Ovary (tissue), 9 donors: Measurements from ENCODE around the gene HOXA2. TPM values are rescaled to one million over a fixed set of nuclear protein-coding genes. Genes with fewer than 3 reads are reported as not detected.

Source experiments
- DNase-seq, 5 donors: peaks; one replicate each; pipeline ENCODE4 v3.0.0-alpha.2; 2019 to 2020
- H3K27ac ChIP-seq, 2 donors: fragments of 200-600 bp; one replicate each; pipeline versions ENCODE4 v1.5.1 to v1.8.0; 2019 to 2022
- H3K27me3 ChIP-seq: fragments of 200-600 bp; one replicate; pipeline ENCODE4 v1.8.0; 2022
- H3K36me3 ChIP-seq: fragments of 200-600 bp; sonication (generic); one replicate; pipeline ENCODE4 v1.5.1; 2019
- H3K4me1 ChIP-seq: one replicate; pipeline ENCODE4 v1.8.1; 2013; ENCODE audit warnings: mild to moderate bottlenecking, moderate library complexity; ENCODE audit not compliant: insufficient read depth
- H3K4me3 ChIP-seq: fragments of 200-600 bp; sonication (generic); one replicate; pipeline ENCODE4 v1.5.1; 2017
- H3K9me3 ChIP-seq, 2 donors: fragments of 200-600 bp in 1 of 2; sonication (generic) in 1 of 2; one replicate each; pipeline versions ENCODE4 v1.5.1 to v1.8.1; 2013 to 2019; ENCODE audit warnings: mild to moderate bottlenecking in 1 of 2, moderate library complexity in 1 of 2
- EP300 ChIP-seq: sonication (generic); formaldehyde crosslinking; IDR thresholded peaks from one replicate; pipeline ENCODE4 v1.6.1; 2017; ENCODE audit warnings: antibody characterized with exemption
- POLR2A ChIP-seq: fragments of 450-650 bp; IDR thresholded peaks from one replicate; pipeline ENCODE4 v1.6.1; 2017; ENCODE audit warnings: antibody characterized with exemption, mild to moderate bottlenecking, moderate library complexity
- WGBS, 3 donors: extraction: QIAGEN DNeasy Blood & Tissue Kit in 1 of 3; methylation state at CpG; one replicate each; pipeline versions ENCODE4 v1.1.5 to v1.1.7; 2013 to 2017; 5-methylcytosine and 5-hydroxymethylcytosine counted together
- intact Hi-C, 4 donors: fragments of 100-400 bp; cut with DNase I; formaldehyde crosslinking; loops; one replicate each; pipeline versions ENCODE4 v1.11.0 to v1.15.1; 2022 to 2023
- polyA plus RNA-seq, 2 donors: library from polyadenylated mRNA; stranded (reverse); fragments of 200-250 nt in 1 of 2; fragments of 350-450 nt in 1 of 2; fragmentation: Illumina TruSeq in 1 of 2; extraction: RNeasy Lipid Tissue Mini Kit (QIAGEN cat#74804) in 1 of 2; gene quantifications; one replicate each; pipeline ENCODE4 v1.2.3, GENCODE V29; 2013 to 2014
- total RNA-seq, 7 donors: library from RNA; depleted of rRNA in 2 of 7; stranded (reverse); fragments of >200 nt in 2 of 7; fragmentation: NEBNext Ultra II Directional in 3 of 7; extraction: Animal tissue kit (Norgen Biotek cat#: 25700) in 3 of 7; gene quantifications; one replicate each; pipeline versions ENCODE4 v1.1.0 to v1.2.4, GENCODE V29; 2016 to 2023
- TF ChIP-seq, protein P1 (sequence below), 3 donors: fragments of 450-650 bp in 2 of 3; fragments of 200-600 bp in 1 of 3; IDR thresholded peaks; one replicate each; pipeline versions ENCODE4 v1.5.1 to v1.8.0; 2016 to 2022; ENCODE audit warnings: antibody characterized with exemption in 3 of 3, mild to moderate bottlenecking in 1 of 3
- donor health status: DM: no; HTN: no; CAD: no; lungs with moderate emphysema.
- donor health status: DM: no; HTN: no; CAD: no.
- donor health status: Bipolar disorder and iron deficiency.
- donor health status: DM: yes; HTN: yes; CAD: no.
- donor health status: DM: no; HTN: no; CAD: no.
- donor health status: DM: yes; HTN: yes; CAD: no.

Gene HOXA2
- total and polyA plus RNA-seq, 9 donors = 0.36 to 9.0 (median 1.1) TPM; not detected in 2

DNA sequence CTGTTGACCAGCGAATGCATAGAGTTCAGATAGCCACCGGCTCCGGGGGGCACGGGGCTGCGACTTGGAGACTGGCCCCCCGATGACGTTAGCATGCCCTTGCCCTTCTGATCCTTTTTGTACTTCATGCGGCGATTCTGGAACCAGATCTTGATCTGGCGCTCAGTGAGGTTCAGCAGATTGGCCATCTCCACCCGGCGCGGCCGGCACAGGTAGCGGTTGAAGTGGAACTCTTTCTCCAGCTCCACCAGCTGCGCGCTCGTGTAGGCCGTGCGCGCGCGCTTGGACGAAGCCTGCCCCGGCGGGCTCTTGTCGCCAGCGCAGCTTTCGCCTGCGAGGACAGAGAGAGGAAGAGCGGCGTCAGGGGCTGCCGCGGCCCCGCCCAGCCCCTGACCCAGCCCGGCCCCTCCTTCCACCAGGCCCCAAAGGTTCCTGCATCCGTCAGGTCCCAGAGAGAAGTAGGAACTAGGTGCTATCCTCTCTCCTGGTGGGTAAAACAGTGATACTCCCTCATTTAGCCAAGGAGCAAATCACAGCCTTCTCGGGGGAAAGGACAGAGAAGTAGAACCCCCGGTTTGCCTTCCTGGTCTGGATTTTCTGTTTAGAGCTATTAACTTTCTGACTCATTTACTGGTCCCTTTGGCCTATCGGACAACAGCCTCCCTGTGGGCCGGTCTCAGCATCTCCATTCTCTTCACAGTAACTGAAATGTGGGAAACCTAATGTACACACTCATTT, 6.1 kb upstream of the HOXA2 start:
- Histone ChIP-seq H3K4me1 (no peaks in the 10 kb centered on the region), H3K27ac (no peak overlapping the region), H3K27me3 (peaks cover 3% of the 10 kb centered on the region), H3K36me3 (no peaks in the 10 kb centered on the region), H3K9me3 (no peaks in the 10 kb centered on the region), H3K4me3 (no peak overlapping the region)
- peak in 1 of 5 donors; percentile 59 for DNase-seq
- no peak for TF ChIP-seq POLR2A
- TF ChIP-seq, protein P1, sequence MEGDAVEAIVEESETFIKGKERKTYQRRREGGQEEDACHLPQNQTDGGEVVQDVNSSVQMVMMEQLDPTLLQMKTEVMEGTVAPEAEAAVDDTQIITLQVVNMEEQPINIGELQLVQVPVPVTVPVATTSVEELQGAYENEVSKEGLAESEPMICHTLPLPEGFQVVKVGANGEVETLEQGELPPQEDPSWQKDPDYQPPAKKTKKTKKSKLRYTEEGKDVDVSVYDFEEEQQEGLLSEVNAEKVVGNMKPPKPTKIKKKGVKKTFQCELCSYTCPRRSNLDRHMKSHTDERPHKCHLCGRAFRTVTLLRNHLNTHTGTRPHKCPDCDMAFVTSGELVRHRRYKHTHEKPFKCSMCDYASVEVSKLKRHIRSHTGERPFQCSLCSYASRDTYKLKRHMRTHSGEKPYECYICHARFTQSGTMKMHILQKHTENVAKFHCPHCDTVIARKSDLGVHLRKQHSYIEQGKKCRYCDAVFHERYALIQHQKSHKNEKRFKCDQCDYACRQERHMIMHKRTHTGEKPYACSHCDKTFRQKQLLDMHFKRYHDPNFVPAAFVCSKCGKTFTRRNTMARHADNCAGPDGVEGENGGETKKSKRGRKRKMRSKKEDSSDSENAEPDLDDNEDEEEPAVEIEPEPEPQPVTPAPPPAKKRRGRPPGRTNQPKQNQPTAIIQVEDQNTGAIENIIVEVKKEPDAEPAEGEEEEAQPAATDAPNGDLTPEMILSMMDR (IDR thresholded peaks at IDR 0.05) = no peak
- WGBS, 3 donors = 37 to 52% (median 48%) methylated on average over 34 to 41 of the region's 41 CpGs
- intact Hi-C loops = no loop called here

DNA sequence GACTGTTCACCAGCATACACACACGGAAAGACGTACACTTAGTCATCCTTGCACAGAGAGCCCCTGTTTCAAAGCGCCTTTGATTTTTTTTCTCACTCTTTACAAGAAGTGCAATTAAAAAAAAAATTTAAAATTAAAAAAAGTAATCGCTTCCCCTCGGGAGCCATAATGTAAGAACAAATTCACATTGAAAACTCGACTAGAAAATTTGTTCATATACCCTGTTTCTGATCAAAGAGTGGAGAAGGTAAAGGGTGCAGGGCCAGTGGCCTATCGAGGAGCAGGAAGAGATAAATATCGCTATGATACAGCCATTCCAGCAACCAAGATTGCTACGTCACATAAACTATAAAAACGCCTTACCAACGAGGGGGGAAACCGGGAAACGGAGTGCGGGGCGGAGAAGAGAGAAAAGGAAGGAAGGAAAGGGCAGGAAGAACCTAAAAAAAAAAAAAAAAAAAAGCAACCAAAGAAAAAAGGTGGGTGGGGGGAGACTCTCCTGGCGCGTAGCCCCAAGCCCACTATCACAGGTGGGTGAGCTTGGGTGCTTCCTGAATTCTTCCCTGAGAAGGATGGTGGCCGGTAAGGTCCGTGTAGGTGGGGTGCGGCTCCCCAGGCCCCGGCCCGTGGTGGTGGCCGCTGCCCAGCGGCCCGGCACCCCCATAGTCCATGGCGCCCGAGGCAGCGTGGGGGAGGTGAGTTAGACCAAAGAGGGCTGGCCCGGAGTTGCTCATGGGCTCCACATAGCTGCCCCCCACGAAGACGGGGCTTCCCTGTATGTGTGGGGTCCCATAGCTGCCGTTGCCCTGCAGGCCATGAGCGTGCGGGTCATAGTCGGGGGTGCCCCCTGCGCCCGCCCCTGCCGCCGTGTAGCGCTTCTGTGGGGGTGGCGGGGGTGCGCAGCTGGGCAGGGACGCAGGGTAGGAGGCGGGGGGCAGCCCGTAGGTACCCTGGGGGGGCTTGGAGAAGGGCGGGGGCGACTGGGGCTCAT, 5.2 kb upstream of the HOXA2 start:
- H3K4me3 ChIP-seq = peak overlapping the region; percentile 12

DNA sequence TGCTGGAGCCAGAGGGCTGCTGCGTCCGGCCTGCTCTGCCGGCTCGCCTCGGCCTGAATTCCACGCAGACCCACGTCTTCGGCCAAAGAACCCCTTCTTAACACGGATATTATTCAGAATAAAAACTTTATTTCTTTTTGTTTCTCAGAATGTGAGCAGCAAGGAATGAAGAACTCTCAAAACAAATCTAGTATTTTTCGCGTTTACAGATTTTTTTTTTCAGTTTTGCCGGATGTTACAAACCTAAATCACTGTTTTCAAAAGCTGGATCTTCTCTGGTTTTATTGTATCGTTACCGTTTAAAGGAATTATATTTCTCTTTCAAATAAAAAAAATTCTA, 4.4 kb upstream of the HOXA2 start:
- no peak for TF ChIP-seq EP300
- TF ChIP-seq, protein P1 (IDR thresholded peaks at IDR 0.05) = no peak
- no peak for TF ChIP-seq POLR2A
- peak overlapping the region; percentile 26 for H3K4me3 ChIP-seq
- peak overlapping the region in 1 of 2 donors; percentile 38 for H3K27ac ChIP-seq
- H3K36me3 ChIP-seq = no peaks in the 10 kb centered on the region
- H3K27me3 ChIP-seq = peaks cover 3% of the 10 kb centered on the region
- intact Hi-C loops = no loop called here
- 37 to 46% (median 43%) methylated on average over 14 of the region's 14 CpGs for WGBS, 3 donors
- no peaks in the 10 kb centered on the region for H3K4me1 ChIP-seq
- no peak for DNase-seq
- H3K9me3 ChIP-seq = no peaks in the 10 kb centered on the region

More for the DNA sequence above, 5.2 kb upstream of the HOXA2 start:
- H3K4me1 ChIP-seq = no peaks in the 10 kb centered on the region
- TF ChIP-seq EP300 = no peak
- H3K27ac ChIP-seq = no peak overlapping the region
- H3K27me3 ChIP-seq = peaks cover 3% of the 10 kb centered on the region
- DNase-seq = peak in 1 of 5 donors; percentile 51
- no peaks in the 10 kb centered on the region for H3K36me3 ChIP-seq
- no peaks in the 10 kb centered on the region for H3K9me3 ChIP-seq
- 42 to 59% (median 44%) methylated on average over 34 to 47 of the region's 47 CpGs for WGBS, 3 donors
- intact Hi-C loops = no loop called here

DNA sequence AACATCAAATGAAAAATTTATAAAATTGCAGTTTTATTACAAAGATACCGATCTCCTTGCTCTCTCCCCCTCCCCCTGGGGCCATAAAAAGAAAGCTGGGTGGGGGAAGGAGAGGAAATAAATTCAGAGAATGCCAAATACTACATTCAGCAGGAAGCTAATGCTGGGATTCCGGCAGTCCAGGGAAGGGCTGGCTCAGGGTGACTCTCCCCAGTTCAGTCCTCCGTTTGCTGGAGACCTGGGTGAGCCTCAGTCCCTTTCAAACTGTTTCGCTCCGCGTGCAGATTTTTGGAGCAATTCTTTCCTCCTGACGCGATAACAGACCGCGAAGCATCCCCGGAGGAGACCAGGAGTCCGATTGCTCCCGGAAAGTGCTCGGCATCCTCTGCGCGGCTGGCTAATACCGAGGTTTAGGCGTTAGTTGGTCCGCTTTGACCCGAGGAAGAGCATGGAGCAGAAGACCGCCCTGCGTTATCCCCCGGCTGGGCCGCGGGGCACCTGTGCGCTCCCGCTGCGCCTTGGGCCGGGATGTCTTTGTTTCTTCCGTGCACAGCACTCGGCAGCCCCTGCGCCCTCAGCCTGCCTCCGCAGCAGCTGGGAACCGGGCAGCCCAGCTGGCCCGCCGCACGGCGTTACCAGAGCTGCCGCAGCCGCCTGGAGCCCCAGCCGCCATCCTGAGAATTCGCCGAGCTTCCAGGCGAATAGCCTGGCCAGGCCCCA, 3.9 kb upstream of the HOXA2 start:
- intact Hi-C loops = no loop called here
- H3K9me3 ChIP-seq = no peaks in the 10 kb centered on the region
- TF ChIP-seq, protein P1 (IDR thresholded peaks at IDR 0.05) = no peak
- TF ChIP-seq POLR2A = no peak
- TF ChIP-seq EP300 = no peak
- H3K4me3 ChIP-seq = peak overlapping the region; percentile 26
- H3K4me1 ChIP-seq = no peaks in the 10 kb centered on the region
- peak in 1 of 5 donors; percentile 49 for DNase-seq
- peaks cover 3% of the 10 kb centered on the region for H3K27me3 ChIP-seq
- peak overlapping the region in 1 of 2 donors; percentile 38 for H3K27ac ChIP-seq
- 21 to 35% (median 26%) methylated on average over 43 to 44 of the region's 44 CpGs for WGBS, 3 donors
- no peaks in the 10 kb centered on the region for H3K36me3 ChIP-seq
